ENCODE results near the gene CLEC11A.

Gene CLEC11A

DNA sequence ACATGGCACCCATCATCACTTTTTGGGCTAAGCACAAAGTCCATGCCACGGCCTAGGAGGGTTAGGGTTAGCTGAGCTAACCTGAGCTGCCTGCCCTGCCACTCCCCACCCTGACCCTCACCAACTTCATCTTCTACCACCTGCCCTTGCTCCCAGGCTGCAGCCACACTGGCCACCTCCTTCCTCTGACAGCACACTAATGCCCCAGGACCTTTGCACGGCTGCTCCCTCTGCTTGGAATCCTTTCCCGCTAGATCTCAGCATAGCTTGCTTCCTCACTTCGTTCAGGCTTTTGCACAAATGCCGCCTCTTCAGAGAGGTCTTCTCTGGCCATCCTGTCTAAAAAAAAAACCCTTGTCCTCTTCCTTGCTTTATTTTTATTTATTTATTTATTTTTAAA, 16.8 kb upstream of the CLEC11A start:
- Histone ChIP-seq H3K9me3 (ENCODE audit: control insufficient read depth, insufficient read depth, low read depth, low read length) (no peaks in the 10 kb centered on the region), H3K27ac (ENCODE audit: extremely low read depth, low read depth, low read length) (no peak overlapping the region), H3K4me1 (ENCODE audit: control insufficient read depth, insufficient read depth, low read length) (no peaks in the 10 kb centered on the region), H3K36me3 (ENCODE audit: control insufficient read depth in 2 of 2, insufficient read depth in 1 of 2, low read length in 2 of 2) (no peaks in the 10 kb centered on the region), H3K4me3 (ENCODE audit: low read depth, low read length) (no peak overlapping the region)
- no peak for TF ChIP-seq ZNF140 (tag by site-specific recombination; IDR thresholded peaks at IDR 0.05)
- TF ChIP-seq, protein P1, sequence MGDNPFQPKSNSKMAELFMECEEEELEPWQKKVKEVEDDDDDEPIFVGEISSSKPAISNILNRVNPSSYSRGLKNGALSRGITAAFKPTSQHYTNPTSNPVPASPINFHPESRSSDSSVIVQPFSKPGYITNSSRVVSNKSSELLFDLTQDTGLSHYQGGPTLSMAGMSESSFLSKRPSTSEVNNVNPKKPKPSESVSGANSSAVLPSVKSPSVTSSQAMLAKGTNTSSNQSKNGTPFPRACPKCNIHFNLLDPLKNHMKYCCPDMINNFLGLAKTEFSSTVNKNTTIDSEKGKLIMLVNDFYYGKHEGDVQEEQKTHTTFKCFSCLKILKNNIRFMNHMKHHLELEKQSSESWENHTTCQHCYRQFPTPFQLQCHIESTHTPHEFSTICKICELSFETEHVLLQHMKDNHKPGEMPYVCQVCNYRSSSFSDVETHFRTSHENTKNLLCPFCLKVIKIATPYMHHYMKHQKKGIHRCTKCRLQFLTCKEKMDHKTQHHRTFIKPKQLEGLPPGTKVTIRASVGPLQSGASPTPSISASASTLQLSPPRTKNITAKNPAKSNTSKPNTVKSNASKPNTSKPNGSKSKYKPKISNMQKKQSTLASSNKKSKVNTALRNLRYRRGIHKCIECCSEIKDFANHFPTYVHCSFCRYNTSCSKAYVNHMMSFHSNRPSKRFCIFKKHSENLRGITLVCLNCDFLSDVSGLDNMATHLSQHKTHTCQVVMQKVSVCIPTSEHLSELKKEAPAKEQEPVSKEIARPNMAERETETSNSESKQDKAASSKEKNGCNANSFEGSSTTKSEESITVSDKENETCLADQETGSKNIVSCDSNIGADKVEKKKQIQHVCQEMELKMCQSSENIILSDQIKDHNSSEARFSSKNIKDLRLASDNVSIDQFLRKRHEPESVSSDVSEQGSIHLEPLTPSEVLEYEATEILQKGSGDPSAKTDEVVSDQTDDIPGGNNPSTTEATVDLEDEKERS (tag by site-specific recombination; IDR thresholded peaks at IDR 0.05) = 0 out of 2 replicates have a peak, but pooled peaks have one; percentile 43
- TF ChIP-seq ZNF155 (tag by site-specific recombination; IDR thresholded peaks at IDR 0.05) = no peak
- no peak for TF ChIP-seq ZSCAN30 (tag by site-specific recombination; IDR thresholded peaks at IDR 0.05)
- TF ChIP-seq ZNF777 (tag by site-specific recombination; IDR thresholded peaks at IDR 0.05; ENCODE audit: borderline replicate concordance) = no peak
- TF ChIP-seq GLI2 (tag by site-specific recombination; IDR thresholded peaks at IDR 0.05; ENCODE audit: borderline replicate concordance, low read depth) = no peak
- no peak for TF ChIP-seq ZNF560 (tag by site-specific recombination; IDR thresholded peaks at IDR 0.05; ENCODE audit: borderline replicate concordance)
- no peak for TF ChIP-seq ZNF391 (tag by site-specific recombination; IDR thresholded peaks at IDR 0.05; ENCODE audit: borderline replicate concordance, low read depth)
- TF ChIP-seq ZNF654 (tag by site-specific recombination; IDR thresholded peaks at IDR 0.05; ENCODE audit: low read depth) = no peak
- TF ChIP-seq ZNF623 (tag by site-specific recombination; IDR thresholded peaks at IDR 0.05) = peak; percentile 99
- TF ChIP-seq ZNF394 (tag by site-specific recombination; IDR thresholded peaks at IDR 0.05; ENCODE audit: borderline replicate concordance) = no peak
- TF ChIP-seq, protein P2, sequence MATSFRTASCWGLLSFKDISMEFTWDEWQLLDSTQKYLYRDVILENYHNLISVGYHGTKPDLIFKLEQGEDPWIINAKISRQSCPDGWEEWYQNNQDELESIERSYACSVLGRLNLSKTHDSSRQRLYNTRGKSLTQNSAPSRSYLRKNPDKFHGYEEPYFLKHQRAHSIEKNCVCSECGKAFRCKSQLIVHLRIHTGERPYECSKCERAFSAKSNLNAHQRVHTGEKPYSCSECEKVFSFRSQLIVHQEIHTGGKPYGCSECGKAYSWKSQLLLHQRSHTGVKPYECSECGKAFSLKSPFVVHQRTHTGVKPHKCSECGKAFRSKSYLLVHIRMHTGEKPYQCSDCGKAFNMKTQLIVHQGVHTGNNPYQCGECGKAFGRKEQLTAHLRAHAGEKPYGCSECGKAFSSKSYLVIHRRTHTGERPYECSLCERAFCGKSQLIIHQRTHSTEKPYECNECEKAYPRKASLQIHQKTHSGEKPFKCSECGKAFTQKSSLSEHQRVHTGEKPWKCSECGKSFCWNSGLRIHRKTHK (tag by site-specific recombination; IDR thresholded peaks at IDR 0.05) = no peak
- TF ChIP-seq ZNF747 (tag by site-specific recombination; IDR thresholded peaks at IDR 0.05) = no peak
- no peak for TF ChIP-seq ZNF223 (tag by site-specific recombination; IDR thresholded peaks at IDR 0.05)
- no peak for TF ChIP-seq MZF1 (tag by site-specific recombination; IDR thresholded peaks at IDR 0.05; ENCODE audit: borderline replicate concordance)
- TF ChIP-seq, protein P3, sequence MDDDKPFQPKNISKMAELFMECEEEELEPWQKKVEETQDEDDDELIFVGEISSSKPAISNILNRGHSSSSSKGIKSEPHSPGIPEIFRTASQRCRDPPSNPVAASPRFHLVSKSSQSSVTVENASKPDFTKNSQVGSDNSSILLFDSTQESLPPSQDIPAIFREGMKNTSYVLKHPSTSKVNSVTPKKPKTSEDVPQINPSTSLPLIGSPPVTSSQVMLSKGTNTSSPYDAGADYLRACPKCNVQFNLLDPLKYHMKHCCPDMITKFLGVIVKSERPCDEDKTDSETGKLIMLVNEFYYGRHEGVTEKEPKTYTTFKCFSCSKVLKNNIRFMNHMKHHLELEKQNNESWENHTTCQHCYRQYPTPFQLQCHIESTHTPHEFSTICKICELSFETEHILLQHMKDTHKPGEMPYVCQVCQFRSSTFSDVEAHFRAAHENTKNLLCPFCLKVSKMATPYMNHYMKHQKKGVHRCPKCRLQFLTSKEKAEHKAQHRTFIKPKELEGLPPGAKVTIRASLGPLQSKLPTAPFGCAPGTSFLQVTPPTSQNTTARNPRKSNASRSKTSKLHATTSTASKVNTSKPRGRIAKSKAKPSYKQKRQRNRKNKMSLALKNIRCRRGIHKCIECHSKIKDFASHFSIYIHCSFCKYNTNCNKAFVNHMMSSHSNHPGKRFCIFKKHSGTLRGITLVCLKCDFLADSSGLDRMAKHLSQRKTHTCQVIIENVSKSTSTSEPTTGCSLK (tag by site-specific recombination; IDR thresholded peaks at IDR 0.05) = no peak
- ChIA-PET POLR2A (no interaction called here), CTCF (interaction anchor here (0.6 to 7.0 kb wide), 13 partner anchors 9 to 267 kb away, joined by 3 to 151 read pairs (median 6); partner anchors contain the start of gene CLEC11A)

DNA sequence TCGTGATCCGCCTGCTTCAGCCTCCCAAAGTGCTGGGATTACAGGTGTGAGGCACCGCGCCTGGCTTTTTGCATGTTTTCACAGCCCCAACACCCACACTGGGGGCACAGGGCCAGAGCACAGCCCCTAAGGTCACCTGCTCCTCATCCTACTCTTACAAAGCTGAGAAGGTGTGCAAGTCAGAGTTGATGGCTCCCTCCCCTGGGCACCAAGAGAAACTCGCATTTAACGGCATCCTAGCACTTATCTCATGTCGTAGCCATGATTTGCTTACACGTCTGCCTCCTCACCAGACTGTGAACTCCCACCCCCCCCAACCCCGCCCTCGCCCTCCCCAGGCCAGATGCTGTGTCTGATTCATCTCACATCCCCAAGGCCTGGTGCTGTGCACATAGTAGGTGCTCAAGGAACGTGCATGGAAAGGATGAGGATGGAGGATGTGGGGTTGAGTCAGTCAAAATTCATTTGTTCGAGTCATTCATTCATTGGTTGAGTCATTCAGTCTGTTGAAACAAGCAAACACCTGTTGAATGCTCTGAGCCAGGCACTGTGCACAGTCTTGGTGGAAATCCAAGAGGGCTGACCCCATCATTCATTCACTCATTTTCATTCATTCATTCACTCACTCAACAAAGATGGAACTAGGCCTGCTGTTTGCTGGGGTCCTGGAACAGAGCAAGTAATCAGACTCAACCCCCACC, 14.8 kb upstream of the CLEC11A start:
- CTCF ChIA-PET = interaction anchor here (0.5 kb wide), 1 partner anchor 56 kb away, joined by 3 read pairs; no protein-coding TSS in a partner anchor
- H3K36me3 ChIP-seq (ENCODE audit: control insufficient read depth in 2 of 2, insufficient read depth in 1 of 2, low read length in 2 of 2) = no peaks in the 10 kb centered on the region
- H3K4me1 ChIP-seq (ENCODE audit: control insufficient read depth, insufficient read depth, low read length) = no peaks in the 10 kb centered on the region
- TF ChIP-seq, protein P4, sequence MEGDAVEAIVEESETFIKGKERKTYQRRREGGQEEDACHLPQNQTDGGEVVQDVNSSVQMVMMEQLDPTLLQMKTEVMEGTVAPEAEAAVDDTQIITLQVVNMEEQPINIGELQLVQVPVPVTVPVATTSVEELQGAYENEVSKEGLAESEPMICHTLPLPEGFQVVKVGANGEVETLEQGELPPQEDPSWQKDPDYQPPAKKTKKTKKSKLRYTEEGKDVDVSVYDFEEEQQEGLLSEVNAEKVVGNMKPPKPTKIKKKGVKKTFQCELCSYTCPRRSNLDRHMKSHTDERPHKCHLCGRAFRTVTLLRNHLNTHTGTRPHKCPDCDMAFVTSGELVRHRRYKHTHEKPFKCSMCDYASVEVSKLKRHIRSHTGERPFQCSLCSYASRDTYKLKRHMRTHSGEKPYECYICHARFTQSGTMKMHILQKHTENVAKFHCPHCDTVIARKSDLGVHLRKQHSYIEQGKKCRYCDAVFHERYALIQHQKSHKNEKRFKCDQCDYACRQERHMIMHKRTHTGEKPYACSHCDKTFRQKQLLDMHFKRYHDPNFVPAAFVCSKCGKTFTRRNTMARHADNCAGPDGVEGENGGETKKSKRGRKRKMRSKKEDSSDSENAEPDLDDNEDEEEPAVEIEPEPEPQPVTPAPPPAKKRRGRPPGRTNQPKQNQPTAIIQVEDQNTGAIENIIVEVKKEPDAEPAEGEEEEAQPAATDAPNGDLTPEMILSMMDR (tag by site-specific recombination; IDR thresholded peaks at IDR 0.05) = no peak
- TF ChIP-seq ZNF138 (tag by site-specific recombination; IDR thresholded peaks at IDR 0.05; ENCODE audit: borderline replicate concordance) (no peak), SCRT1 (tag by site-specific recombination; IDR thresholded peaks at IDR 0.05; ENCODE audit: borderline replicate concordance) (peak; percentile 97)

More for the DNA sequence above, 14.8 kb upstream of the CLEC11A start:
- H3K4me3 ChIP-seq (ENCODE audit: low read depth, low read length) = no peak overlapping the region
- no peaks in the 10 kb centered on the region for H3K9me3 ChIP-seq (ENCODE audit: control insufficient read depth, insufficient read depth, low read depth, low read length)
- POLR2A ChIA-PET = no interaction called here
- no peak overlapping the region for H3K27ac ChIP-seq (ENCODE audit: extremely low read depth, low read depth, low read length)
